BE2C (cell line): ENCODE measurements around the gene CDK17.

Source experiments
- DNase-seq: peaks from one replicate; pipeline ENCODE4 v3.0.0-alpha.2; 2020
- H3K27me3 ChIP-seq: fragments of 250-450 bp; sonication (Bioruptor Pico); 2 replicates; pipeline ENCODE4 v1.5.1; 2020; ENCODE audit warnings: mild to moderate bottlenecking
- H3K36me3 ChIP-seq: fragments of 250-450 bp; sonication (Bioruptor Pico); 2 replicates; pipeline ENCODE4 v1.5.1; 2020; ENCODE audit warnings: mild to moderate bottlenecking
- H3K4me1 ChIP-seq: fragments of 250-450 bp; sonication (Bioruptor Pico); 2 replicates; pipeline ENCODE4 v1.5.1; 2020
- H3K4me3 ChIP-seq: 2 replicates; pipeline ENCODE4 v1.5.1; 2011; ENCODE audit warnings: low read depth, low read length
- H3K9me3 ChIP-seq: fragments of 250-450 bp; sonication (Bioruptor Pico); 2 replicates; pipeline ENCODE4 v1.5.1; 2020
- TF ChIP-seq, protein P1 (sequence below): IDR thresholded peaks from 2 replicates; pipeline ENCODE4 v1.5.1; 2012; ENCODE audit warnings: mild to moderate bottlenecking, low read depth, low read length

CDK17 gene

DNA sequence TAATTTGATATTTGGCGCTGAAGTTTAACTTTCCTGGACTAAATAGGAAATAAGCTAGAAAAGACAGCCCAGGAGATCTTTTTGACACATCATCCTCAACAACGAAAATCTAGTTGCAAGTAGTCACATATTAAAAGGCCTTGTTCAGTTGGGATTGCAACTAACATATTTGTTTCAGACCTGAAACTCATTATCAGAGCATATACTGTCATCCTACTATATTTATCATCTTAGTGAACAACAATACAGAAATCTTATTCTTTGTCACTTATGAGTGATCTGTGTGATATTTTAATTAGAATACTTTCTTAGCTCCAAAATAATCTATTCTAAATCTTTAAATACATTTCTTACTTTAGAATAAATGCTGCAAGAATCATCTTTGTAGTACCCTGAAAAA, 134.0 kb downstream of the CDK17 start:
- Histone ChIP-seq H3K27me3 (no peaks in the 10 kb centered on the region), H3K9me3 (no peaks in the 10 kb centered on the region), H3K4me3 (no peak overlapping the region), H3K36me3 (peaks cover 22% of the 10 kb centered on the region), H3K4me1 (peaks cover 5% of the 10 kb centered on the region; the same call in 1 of the 2 replicates)
- no peak for DNase-seq
- TF ChIP-seq, protein P1, sequence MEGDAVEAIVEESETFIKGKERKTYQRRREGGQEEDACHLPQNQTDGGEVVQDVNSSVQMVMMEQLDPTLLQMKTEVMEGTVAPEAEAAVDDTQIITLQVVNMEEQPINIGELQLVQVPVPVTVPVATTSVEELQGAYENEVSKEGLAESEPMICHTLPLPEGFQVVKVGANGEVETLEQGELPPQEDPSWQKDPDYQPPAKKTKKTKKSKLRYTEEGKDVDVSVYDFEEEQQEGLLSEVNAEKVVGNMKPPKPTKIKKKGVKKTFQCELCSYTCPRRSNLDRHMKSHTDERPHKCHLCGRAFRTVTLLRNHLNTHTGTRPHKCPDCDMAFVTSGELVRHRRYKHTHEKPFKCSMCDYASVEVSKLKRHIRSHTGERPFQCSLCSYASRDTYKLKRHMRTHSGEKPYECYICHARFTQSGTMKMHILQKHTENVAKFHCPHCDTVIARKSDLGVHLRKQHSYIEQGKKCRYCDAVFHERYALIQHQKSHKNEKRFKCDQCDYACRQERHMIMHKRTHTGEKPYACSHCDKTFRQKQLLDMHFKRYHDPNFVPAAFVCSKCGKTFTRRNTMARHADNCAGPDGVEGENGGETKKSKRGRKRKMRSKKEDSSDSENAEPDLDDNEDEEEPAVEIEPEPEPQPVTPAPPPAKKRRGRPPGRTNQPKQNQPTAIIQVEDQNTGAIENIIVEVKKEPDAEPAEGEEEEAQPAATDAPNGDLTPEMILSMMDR, result no peak

DNA sequence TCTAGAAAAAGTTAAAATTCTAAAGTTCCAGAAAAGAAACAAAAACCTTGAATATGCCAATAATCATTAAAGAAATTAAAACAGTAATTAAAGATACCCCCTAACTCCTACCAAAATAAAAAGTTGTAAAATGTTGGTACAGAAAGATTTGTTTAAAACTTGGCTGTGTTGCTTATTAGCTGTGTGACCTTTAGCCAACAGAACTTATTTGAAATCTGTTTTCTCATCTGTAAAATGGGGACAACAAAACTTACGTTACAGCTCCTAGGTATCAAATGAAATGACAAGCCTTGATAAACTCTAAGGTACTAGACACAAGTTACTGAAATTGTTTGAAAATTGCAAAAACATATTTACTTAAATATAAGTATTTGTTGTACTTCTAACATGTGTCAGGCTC, 134.4 kb downstream of the CDK17 start:
- H3K9me3 ChIP-seq, result no peaks in the 10 kb centered on the region
- peaks cover 23% of the 10 kb centered on the region for H3K36me3 ChIP-seq
- no peak for DNase-seq
- H3K27me3 ChIP-seq, result no peaks in the 10 kb centered on the region
- H3K4me3 ChIP-seq, result no peak overlapping the region
- TF ChIP-seq, protein P1, result no peak
- H3K4me1 ChIP-seq, result peaks cover 5% of the 10 kb centered on the region; the same call in 1 of the 2 replicates

DNA sequence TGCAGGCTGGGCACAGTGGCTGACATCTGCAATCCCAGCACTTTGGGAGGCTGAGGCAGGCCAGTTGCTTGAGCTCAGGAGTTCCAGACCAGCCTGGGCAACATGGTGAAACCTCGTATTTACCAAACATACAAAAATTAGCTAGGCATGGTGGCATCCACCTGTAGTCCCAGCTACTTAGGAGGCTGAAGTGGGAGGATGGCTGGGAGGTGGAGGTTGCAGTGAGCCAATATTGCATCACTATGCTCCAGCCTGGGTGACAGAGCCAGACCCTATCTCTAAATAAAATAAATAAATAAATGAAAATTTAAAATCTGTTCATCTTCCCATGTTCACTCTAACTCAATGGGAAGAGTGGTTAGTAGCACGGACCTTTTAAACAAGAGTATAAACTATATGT, 134.8 kb downstream of the CDK17 start:
- peaks cover 27% of the 10 kb centered on the region for H3K36me3 ChIP-seq
- TF ChIP-seq, protein P1, result no peak
- no peaks in the 10 kb centered on the region for H3K9me3 ChIP-seq
- H3K27me3 ChIP-seq, result no peaks in the 10 kb centered on the region
- H3K4me1 ChIP-seq, result peaks cover 7% of the 10 kb centered on the region; the same call in 1 of the 2 replicates
- no peak for DNase-seq
- no peak overlapping the region for H3K4me3 ChIP-seq

DNA sequence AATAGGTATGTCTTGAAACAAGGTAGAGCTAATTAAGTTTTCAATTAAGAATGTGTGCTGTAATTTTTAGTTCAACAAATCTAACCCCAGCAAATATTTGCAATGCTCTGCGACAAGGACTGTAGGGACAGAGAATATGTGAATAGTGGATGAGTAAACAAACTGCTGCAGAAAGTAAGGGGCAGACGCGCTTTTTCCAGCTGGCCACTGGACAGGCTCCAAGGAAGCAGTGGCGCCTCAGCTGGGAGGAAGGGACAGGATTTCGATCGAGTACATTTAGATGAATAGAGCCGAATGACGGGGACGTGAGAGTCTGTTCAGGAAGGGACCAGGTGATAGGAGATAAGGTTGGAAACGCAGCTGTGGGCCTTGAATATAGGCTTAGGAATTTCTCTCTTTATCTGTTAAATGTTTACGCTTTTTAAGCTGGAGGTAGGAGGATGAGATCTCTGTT, 136.8 kb downstream of the CDK17 start:
- TF ChIP-seq, protein P1, result no peak
- H3K9me3 ChIP-seq, result no peaks in the 10 kb centered on the region
- no peak overlapping the region for H3K4me3 ChIP-seq
- peak; percentile 53 for DNase-seq
- no peaks in the 10 kb centered on the region for H3K27me3 ChIP-seq
- H3K4me1 ChIP-seq, result peaks cover 14% of the 10 kb centered on the region
- peaks cover 31% of the 10 kb centered on the region for H3K36me3 ChIP-seq

DNA sequence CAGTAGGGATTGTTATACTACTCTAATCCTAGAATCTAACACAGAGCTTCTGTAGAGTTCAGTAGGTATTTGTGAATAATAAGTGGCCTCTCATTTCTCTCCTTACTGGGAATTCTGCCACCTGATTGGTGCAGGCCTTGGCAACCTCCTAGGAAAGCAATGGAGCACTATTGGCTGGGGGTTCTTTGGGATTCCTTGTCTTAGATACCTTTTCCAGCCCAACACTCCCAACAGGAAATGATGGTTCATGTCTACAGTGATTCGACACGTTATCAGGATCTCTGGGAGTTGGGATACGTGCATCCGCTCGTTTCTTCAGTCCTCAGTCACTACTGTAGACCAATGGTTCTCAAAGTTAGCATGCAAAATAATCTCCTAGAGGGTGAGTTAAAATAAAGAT, 138.7 kb downstream of the CDK17 start:
- Histone ChIP-seq H3K36me3 (peaks cover 37% of the 10 kb centered on the region), H3K4me1 (peaks cover 18% of the 10 kb centered on the region), H3K4me3 (no peak overlapping the region), H3K27me3 (no peaks in the 10 kb centered on the region), H3K9me3 (no peaks in the 10 kb centered on the region)
- DNase-seq, result no peak
- TF ChIP-seq, protein P1, result no peak

DNA sequence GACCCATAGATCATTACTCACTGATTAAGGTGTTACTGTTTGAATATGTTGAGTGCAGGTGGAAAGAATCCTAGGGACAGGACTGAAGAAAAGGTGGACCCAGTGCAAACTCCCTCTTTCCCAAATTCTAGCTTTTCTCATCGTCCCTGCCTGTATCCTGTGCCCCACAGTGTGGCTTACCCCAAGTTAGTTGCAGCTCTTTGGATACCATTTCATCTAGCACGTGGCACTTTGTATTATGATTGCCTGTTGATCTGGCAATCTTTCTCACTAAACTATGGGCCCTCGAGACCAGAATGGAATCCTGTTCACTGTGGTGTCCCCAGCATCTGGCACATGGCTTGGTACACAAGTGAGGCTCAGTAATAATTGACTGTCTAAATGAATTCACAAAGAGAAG, 139.6 kb downstream of the CDK17 start:
- TF ChIP-seq, protein P1, result no peak
- Histone ChIP-seq H3K36me3 (peaks cover 37% of the 10 kb centered on the region), H3K4me3 (no peak overlapping the region)

More for the DNA sequence above, 139.6 kb downstream of the CDK17 start:
- H3K9me3 ChIP-seq, result no peaks in the 10 kb centered on the region
- H3K4me1 ChIP-seq, result peaks cover 18% of the 10 kb centered on the region
- DNase-seq, result no peak
- no peaks in the 10 kb centered on the region for H3K27me3 ChIP-seq
